MM.1S (cell line): ENCODE results near the gene TBC1D10A.

Source experiments
- DNase-seq: peaks from one replicate; pipeline ENCODE4 v3.0.0-alpha.2; 2015
- H2AFZ ChIP-seq: fragments of 300-600 bp; sonication (generic); 2 replicates; pipeline ENCODE4 v1.6.0; 2016; ENCODE audit warnings: antibody characterized with exemption, low read length
- H3F3A ChIP-seq: fragments of 300-600 bp; sonication (generic); 2 replicates; pipeline ENCODE4 v1.6.1; 2016; ENCODE audit warnings: mild to moderate bottlenecking, antibody characterized with exemption, low read length, moderate library complexity, mixed read lengths; ENCODE audit not compliant: insufficient read depth
- H3K27ac ChIP-seq: fragments of 300-600 bp; sonication (generic); 2 replicates; pipeline ENCODE4 v1.5.1; 2016; ENCODE audit warnings: mild to moderate bottlenecking, low read length
- H3K27me3 ChIP-seq: fragments of 300-600 bp; sonication (generic); replicated peaks from 2 replicates; pipeline ENCODE4 v1.6.0; 2016; ENCODE audit warnings: low read length; ENCODE audit not compliant: insufficient read depth
- H3K36me3 ChIP-seq: fragments of 300-600 bp; sonication (generic); replicated peaks from 2 replicates; pipeline ENCODE4 v1.6.1; 2016; ENCODE audit warnings: mild to moderate bottlenecking, low read length, mixed read lengths; ENCODE audit not compliant: insufficient read depth
- H3K4me1 ChIP-seq: fragments of 300-600 bp; sonication (generic); 2 replicates; pipeline ENCODE4 v1.6.1; 2016; ENCODE audit warnings: low read length, mixed read lengths
- H3K4me2 ChIP-seq: fragments of 300-600 bp; sonication (generic); 2 replicates; pipeline ENCODE4 v1.6.0; 2016; ENCODE audit warnings: low read depth, low read length
- H3K4me3 ChIP-seq: fragments of 300-600 bp; sonication (generic); 2 replicates; pipeline ENCODE4 v1.5.1; 2016; ENCODE audit warnings: low read length, mixed read lengths
- H3K79me2 ChIP-seq: fragments of 300-600 bp; sonication (generic); 2 replicates; pipeline ENCODE4 v1.6.1; 2016; ENCODE audit warnings: mixed run types, low read length, mixed read lengths
- H3K9ac ChIP-seq: fragments of 300-600 bp; sonication (generic); 2 replicates; pipeline ENCODE4 v1.6.1; 2016; ENCODE audit warnings: low read length, mixed read lengths
- H3K9me2 ChIP-seq: fragments of 300-600 bp; sonication (generic); replicated peaks from 2 replicates; pipeline ENCODE4 v1.6.1; 2016; ENCODE audit warnings: mild to moderate bottlenecking, low read length, mixed read lengths; ENCODE audit not compliant: insufficient read depth
- H3K9me3 ChIP-seq: fragments of 300-600 bp; sonication (generic); replicated peaks from 2 replicates; pipeline ENCODE4 v1.6.1; 2016; ENCODE audit warnings: mild to moderate bottlenecking, low read length, mixed read lengths; ENCODE audit not compliant: insufficient read depth
- H4K20me1 ChIP-seq: fragments of 300-600 bp; sonication (generic); 2 replicates; pipeline ENCODE4 v1.6.1; 2016; ENCODE audit warnings: mild to moderate bottlenecking, low read length, moderate library complexity, mixed read lengths; ENCODE audit not compliant: insufficient read depth
- CTCF ChIP-seq: fragments of 300-600 bp; sonication (generic); IDR thresholded peaks from 2 replicates; pipeline ENCODE4 v1.5.1; 2016; ENCODE audit warnings: antibody characterized with exemption, low read length, mixed read lengths
- EZH2 ChIP-seq: fragments of 300-600 bp; sonication (generic); optimal IDR thresholded peaks from 2 replicates; pipeline ENCODE3; 2017; ENCODE audit warnings: low read depth, mild to moderate bottlenecking, antibody characterized with exemption, low read length, mixed read lengths
- EZH2phosphoT487 ChIP-seq: fragments of 300-600 bp; sonication (generic); IDR thresholded peaks from 2 replicates; pipeline ENCODE4 v1.6.1; 2018; ENCODE audit warnings: antibody characterized with exemption, low read length

The TBC1D10A gene

DNA sequence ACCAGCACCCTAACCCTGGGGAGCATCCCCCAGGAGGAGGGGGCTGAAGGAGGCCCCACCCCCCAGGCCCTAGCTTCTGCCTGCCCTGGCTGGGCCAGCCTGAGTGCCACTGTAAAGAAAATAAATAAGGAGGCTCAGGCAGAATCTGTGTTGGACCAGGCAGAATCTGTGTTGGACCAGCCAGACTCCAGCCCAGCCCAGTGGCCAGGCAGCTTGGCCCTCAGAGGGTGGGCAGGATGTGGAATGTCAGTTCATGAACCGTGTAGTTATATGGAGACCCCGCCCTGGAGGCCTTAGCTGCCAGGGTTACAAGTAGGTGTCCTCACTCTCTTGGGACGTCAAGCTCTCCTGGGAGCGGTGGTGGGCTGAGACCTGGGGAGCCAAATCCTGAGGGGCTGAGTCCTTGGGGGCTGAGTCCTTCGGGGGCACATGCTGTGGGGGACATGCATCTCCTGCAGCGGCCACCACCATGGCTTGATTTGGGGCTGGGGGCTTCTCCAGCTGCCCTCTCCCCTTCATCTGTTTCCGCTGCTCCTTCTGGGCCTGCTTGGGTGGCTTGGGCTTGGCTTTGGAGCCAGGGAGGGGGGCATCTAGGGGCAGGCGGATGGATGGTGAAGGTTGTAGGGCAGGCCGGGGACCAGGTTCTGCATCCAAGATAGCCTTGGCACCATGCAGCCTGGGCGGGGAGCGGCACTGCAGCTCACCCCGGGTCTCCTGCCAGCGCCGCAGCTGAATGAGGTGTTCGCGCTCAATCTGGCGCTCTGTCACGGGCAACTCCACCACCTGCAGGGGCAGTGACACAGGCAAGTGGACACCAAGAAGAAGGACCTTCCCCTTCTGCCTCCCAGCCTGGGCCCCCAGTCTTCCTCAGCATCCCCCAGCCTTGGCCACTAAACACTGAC, 34.4 kb downstream of the TBC1D10A start:
- Histone ChIP-seq H3K36me3 (no peaks in the 10 kb centered on the region), H3K4me2 (no peak overlapping the region), H3K4me3 (no peak overlapping the region), H3K79me2 (no peaks in the 10 kb centered on the region), H2AFZ (no peak overlapping the region), H3F3A (peaks cover 20% of the 10 kb centered on the region), H3K9ac (no peak overlapping the region), H3K27ac (no peak overlapping the region), H4K20me1 (no peaks in the 10 kb centered on the region), H3K4me1 (peaks cover 17% of the 10 kb centered on the region; the same call in 1 of the 2 replicates), H3K9me2 (no peaks in the 10 kb centered on the region), H3K27me3 (no peaks in the 10 kb centered on the region), H3K9me3 (no peaks in the 10 kb centered on the region)
- no peak for DNase-seq
- TF ChIP-seq EZH2phosphoT487 (no peak), EZH2 (no peak), CTCF (no peak)

DNA sequence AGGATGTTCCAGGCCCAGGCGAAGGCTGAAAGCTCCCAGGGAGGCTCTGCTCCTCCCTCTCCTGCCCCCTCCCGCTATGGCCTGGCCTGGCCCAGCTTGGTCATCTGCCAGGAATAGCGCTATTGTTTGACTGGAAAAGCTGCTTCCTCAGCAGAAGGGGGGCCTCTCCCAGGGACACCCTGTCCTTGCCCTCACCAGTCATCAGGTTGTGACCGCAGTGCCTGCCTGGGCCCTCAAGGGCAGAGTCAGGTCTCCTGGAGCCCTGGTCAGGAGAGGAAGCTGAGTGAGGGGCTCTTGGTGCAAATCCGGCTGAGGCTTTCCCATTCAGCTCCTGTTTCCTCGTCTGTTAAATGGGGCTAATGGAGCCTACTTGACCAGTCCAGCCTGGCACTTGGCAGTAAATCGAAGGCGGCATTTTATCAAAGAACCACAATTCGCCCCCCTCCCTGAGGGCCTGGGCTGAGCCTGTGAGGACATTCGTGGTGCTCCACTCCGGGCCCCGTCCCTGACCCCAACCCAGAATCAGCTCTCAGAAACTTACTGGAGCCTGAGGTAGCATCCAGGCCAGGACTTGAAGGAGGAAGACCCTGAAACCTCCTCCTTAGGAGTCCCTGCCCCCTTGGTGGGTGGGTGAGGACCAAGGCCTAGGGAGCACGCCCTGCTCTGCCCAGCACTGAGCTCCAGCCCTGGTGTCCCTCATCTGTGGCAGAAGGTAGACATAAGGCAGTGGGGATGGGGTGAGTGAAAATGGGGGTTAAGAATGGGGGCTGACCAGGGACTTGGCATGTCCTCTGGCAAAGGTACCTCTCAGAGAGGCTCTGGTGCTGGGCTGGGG, 35.5 kb downstream of the TBC1D10A start:
- Histone ChIP-seq H3K27ac (no peak overlapping the region), H3K4me3 (no peak overlapping the region), H3K4me1 (peaks cover 17% of the 10 kb centered on the region; the same call in 1 of the 2 replicates), H3K9me2 (no peaks in the 10 kb centered on the region), H3K79me2 (no peaks in the 10 kb centered on the region), H3F3A (peaks cover 20% of the 10 kb centered on the region), H3K36me3 (no peaks in the 10 kb centered on the region), H2AFZ (no peak overlapping the region), H3K4me2 (no peak overlapping the region), H3K9ac (no peak overlapping the region), H3K27me3 (no peaks in the 10 kb centered on the region), H4K20me1 (no peaks in the 10 kb centered on the region), H3K9me3 (no peaks in the 10 kb centered on the region)
- no peak for DNase-seq
- TF ChIP-seq EZH2 = no peak

DNA sequence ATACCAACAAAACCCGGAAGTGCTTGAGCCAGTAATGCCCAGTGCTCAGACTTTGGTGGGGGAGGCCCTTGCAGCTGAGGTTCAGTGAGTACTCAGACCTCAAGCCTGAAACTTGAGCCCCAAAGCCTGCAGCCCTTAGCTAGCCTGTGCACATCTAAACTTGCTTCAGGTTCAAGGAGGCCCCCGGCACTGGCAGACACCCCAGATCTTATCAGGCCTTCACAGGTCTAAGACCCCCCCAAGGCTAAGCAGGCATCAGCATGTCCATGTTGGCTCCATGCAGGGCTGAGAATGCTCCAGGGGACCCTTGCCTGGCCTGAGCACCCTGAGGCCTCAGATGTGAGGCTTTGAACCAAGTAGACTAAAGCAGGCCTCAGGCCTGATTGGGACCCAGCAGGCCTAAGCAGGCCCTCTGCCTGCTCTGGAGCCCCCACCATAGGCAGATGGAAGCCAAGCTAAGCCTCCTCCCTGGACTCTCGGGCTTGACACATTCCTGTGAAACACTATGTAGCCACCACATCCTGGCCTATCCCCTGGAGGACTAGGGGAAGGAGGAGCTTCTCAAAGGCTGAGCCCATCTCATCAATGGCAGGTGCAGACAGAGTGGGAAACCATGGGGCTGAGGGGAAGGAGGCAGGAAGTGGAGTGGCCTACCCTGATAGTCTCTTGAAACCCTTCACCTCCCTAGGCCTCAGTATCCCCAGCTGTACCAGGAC, 36.2 kb downstream of the TBC1D10A start:
- no peaks in the 10 kb centered on the region for H3K79me2 ChIP-seq
- peak overlapping the region; percentile 9; the same call in 1 of the 2 replicates for H3K27ac ChIP-seq
- H3K4me1 ChIP-seq = peaks cover 17% of the 10 kb centered on the region; the same call in 1 of the 2 replicates
- no peak for DNase-seq
- peaks cover 20% of the 10 kb centered on the region for H3F3A ChIP-seq
- H3K36me3 ChIP-seq = no peaks in the 10 kb centered on the region
- no peaks in the 10 kb centered on the region for H4K20me1 ChIP-seq
- peak overlapping the region; percentile 90; the same call in 1 of the 2 replicates for H3K4me2 ChIP-seq
- no peaks in the 10 kb centered on the region for H3K27me3 ChIP-seq
- TF ChIP-seq EZH2 (no peak), CTCF (no peak), EZH2phosphoT487 (no peak)
- H3K9ac ChIP-seq = no peak overlapping the region
- H3K4me3 ChIP-seq = 0 out of 2 replicates have a peak overlapping the region, but pooled peaks have one; percentile 84
- H3K9me3 ChIP-seq = no peaks in the 10 kb centered on the region
- H3K9me2 ChIP-seq = no peaks in the 10 kb centered on the region
- 0 out of 2 replicates have a peak overlapping the region, but pooled peaks have one; percentile 86 for H2AFZ ChIP-seq
